ENCODE data around the gene SC5D.

Gene SC5D

GRCh38 chr11:121356357-121356756 lies 63.8 kb downstream of the SC5D start:
- no peak for DNase-seq (ENCODE audit: low read depth, low spot score)

Data from activated naive CD8-positive, alpha-beta T cell treated with anti-CD3 and anti-CD28 coated beads, Interleukin-2, amount 50 U/mL, for 16 hours (primary cell).